SK-N-SH treated with all-trans-retinoic acid at 6 μM for 48 hours (cell line): ENCODE results near the gene RTN4RL1.

Experiments
- ATAC-seq: fragments of 200-7000 bp; cut with Tn5 transposase; 3 replicates; pipeline ENCODE4 v1.9.1; 2020; ENCODE audit warnings: mild to moderate bottlenecking, moderate library complexity
- BACH2 ChIP-seq: fragments of 250-450 bp; sonication (Bioruptor Pico); IDR thresholded peaks from 2 replicates; pipeline ENCODE4 v1.9.0; 2021; ENCODE audit warnings: mild to moderate bottlenecking, borderline replicate concordance
- CREB5 ChIP-seq: fragments of 250-450 bp; sonication (Bioruptor Pico); IDR thresholded peaks from 2 replicates; pipeline ENCODE4 v1.5.1; 2020; ENCODE audit warnings: low read depth, mild to moderate bottlenecking, moderate library complexity
- CSRNP3 ChIP-seq: fragments of 250-450 bp; sonication (Bioruptor Pico); IDR thresholded peaks from 2 replicates; pipeline ENCODE4 v1.5.1; 2021; ENCODE audit warnings: mild to moderate bottlenecking, moderate library complexity
- ESRRG ChIP-seq: fragments of 250-450 bp; sonication (Bioruptor Pico); IDR thresholded peaks from 2 replicates; pipeline ENCODE4 v1.6.1; 2021; ENCODE audit warnings: mild to moderate bottlenecking
- GLIS3 ChIP-seq: fragments of 250-450 bp; sonication (Bioruptor Pico); IDR thresholded peaks from 2 replicates; pipeline ENCODE4 v1.5.0; 2020; ENCODE audit warnings: mild to moderate bottlenecking, moderate library complexity
- ISL1 ChIP-seq: fragments of 250-450 bp; sonication (Bioruptor Pico); IDR thresholded peaks from 2 replicates; pipeline ENCODE4 v2.1.2; 2022; ENCODE audit warnings: mild to moderate bottlenecking, moderate library complexity
- OSR1 ChIP-seq: fragments of 250-450 bp; sonication (Bioruptor Pico); IDR thresholded peaks from 2 replicates; pipeline ENCODE4 v1.8.0; 2022; ENCODE audit warnings: moderate library complexity, mild to moderate bottlenecking, inconsistent platforms
- PPARA ChIP-seq: fragments of 250-450 bp; sonication (Bioruptor Pico); IDR thresholded peaks from 2 replicates; pipeline ENCODE4 v1.5.0; 2020; ENCODE audit warnings: mild to moderate bottlenecking, borderline replicate concordance
- RARB ChIP-seq: fragments of 250-450 bp; sonication (Bioruptor Pico); IDR thresholded peaks from 2 replicates; pipeline ENCODE4 v1.8.0; 2021; ENCODE audit warnings: mild to moderate bottlenecking, moderate library complexity
- SNAI2 ChIP-seq: fragments of 250-450 bp; sonication (Bioruptor Pico); IDR thresholded peaks from 2 replicates; pipeline ENCODE4 v1.5.0; 2020; ENCODE audit warnings: mild to moderate bottlenecking, moderate library complexity
- TCF4 ChIP-seq: fragments of 250-450 bp; sonication (Bioruptor Pico); IDR thresholded peaks from 2 replicates; pipeline ENCODE4 v1.8.0; 2021; ENCODE audit warnings: mild to moderate bottlenecking, moderate library complexity, borderline replicate concordance
- TSHZ2 ChIP-seq: fragments of 250-450 bp; sonication (Bioruptor Pico); IDR thresholded peaks from 2 replicates; pipeline ENCODE4 v1.5.0; 2020; ENCODE audit warnings: mild to moderate bottlenecking, moderate library complexity
- ZC3H10 ChIP-seq: fragments of 250-450 bp; sonication (Bioruptor Pico); IDR thresholded peaks from 2 replicates; pipeline ENCODE4 v1.5.1; 2021; ENCODE audit warnings: mild to moderate bottlenecking, moderate library complexity
- ZFP3 ChIP-seq: fragments of 250-450 bp; sonication (Bioruptor Pico); IDR thresholded peaks from 2 replicates; pipeline ENCODE4 v1.5.0; 2020; ENCODE audit warnings: mild to moderate bottlenecking, moderate library complexity
- ZFP30 ChIP-seq: fragments of 450-650 bp; formaldehyde crosslinking; IDR thresholded peaks from 2 replicates; pipeline ENCODE4 v1.5.0; 2022; ENCODE audit warnings: mild to moderate bottlenecking, moderate library complexity
- ZNF565 ChIP-seq: fragments of 450-650 bp; formaldehyde crosslinking; conservative IDR thresholded peaks from 2 replicates; pipeline ENCODE4 v1.5.0; 2020; ENCODE audit warnings: low read depth, mild to moderate bottlenecking, moderate library complexity
- ZNF70 ChIP-seq: fragments of 450-650 bp; formaldehyde crosslinking; IDR thresholded peaks from 2 replicates; pipeline ENCODE4 v1.5.0; 2020; ENCODE audit warnings: mild to moderate bottlenecking, moderate library complexity
- ZNF8 ChIP-seq: fragments of 450-650 bp; formaldehyde crosslinking; IDR thresholded peaks from 2 replicates; pipeline ENCODE4 v1.5.0; 2020; ENCODE audit warnings: mild to moderate bottlenecking, moderate library complexity
- TF ChIP-seq, protein P1 (sequence below): fragments of 250-450 bp; sonication (Bioruptor Pico); IDR thresholded peaks from 2 replicates; pipeline ENCODE4 v1.8.0; 2020; ENCODE audit warnings: mild to moderate bottlenecking, moderate library complexity, borderline replicate concordance
- TF ChIP-seq, protein P2 (sequence below): fragments of 250-450 bp; sonication (Bioruptor Pico); IDR thresholded peaks from 2 replicates; pipeline ENCODE4 v1.8.0; 2021; ENCODE audit warnings: low read depth, mild to moderate bottlenecking, moderate library complexity, borderline replicate concordance

The RTN4RL1 gene

DNA sequence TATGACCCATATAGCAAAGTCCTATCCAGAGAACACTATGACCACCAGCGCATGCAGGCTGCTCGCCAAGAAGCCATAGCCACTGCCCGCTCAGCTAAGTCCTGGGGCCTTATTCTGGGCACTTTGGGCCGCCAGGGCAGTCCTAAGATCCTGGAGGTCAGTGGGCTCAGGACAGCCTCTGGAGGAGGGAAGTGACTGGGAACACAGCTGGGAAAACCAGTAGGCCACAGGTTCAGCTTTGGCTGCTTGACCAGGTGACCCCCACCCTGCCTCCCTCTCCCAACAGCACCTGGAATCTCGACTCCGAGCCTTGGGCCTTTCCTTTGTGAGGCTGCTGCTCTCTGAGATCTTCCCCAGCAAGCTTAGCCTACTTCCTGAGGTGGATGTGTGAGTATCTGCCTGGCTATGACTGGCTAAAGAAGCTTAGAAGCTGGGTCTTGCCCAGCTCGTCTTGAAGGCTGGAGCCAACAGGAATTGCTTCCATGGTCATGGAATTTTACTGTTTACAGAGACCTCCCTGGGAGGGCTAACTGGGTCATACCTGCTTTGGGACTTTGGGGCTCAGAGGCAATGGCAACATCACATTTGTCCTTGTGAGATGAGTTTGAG, 15.2 kb upstream of the RTN4RL1 start:
- ATAC-seq, result no peak
- TF ChIP-seq TSHZ2 (CRISPR knock-in tag) (no peak), SNAI2 (CRISPR knock-in tag) (no peak), OSR1 (CRISPR knock-in tag) (no peak), RARB (CRISPR knock-in tag) (no peak), ZFP30 (CRISPR knock-in tag) (no peak), CREB5 (no peak)

DNA sequence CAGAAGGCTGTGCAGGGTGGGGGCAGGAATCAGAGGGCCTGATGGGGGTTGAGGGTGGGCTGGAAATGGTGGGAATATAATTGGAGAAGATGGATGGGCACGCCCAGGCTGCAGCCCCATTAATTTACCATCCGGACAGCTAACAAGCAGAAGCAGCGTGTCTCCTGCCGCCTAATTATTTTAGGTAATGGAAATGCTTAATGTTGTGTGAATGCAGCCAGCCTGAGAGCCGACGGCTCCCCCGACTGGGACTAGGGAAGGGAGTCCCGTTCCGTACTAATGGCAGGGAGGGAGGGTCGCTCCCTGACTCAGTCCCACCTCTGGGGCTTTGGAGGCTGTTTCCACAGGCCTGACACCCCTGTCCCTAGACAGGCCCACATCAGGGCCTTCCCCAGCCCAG, 12.0 kb upstream of the RTN4RL1 start:
- TF ChIP-seq CSRNP3 (CRISPR knock-in tag), result no peak
- TF ChIP-seq ISL1, result no peak
- TF ChIP-seq ZC3H10 (CRISPR knock-in tag), result no peak
- TF ChIP-seq TCF4 (CRISPR knock-in tag), result no peak
- TF ChIP-seq GLIS3 (CRISPR knock-in tag), result no peak
- TF ChIP-seq, protein P1, sequence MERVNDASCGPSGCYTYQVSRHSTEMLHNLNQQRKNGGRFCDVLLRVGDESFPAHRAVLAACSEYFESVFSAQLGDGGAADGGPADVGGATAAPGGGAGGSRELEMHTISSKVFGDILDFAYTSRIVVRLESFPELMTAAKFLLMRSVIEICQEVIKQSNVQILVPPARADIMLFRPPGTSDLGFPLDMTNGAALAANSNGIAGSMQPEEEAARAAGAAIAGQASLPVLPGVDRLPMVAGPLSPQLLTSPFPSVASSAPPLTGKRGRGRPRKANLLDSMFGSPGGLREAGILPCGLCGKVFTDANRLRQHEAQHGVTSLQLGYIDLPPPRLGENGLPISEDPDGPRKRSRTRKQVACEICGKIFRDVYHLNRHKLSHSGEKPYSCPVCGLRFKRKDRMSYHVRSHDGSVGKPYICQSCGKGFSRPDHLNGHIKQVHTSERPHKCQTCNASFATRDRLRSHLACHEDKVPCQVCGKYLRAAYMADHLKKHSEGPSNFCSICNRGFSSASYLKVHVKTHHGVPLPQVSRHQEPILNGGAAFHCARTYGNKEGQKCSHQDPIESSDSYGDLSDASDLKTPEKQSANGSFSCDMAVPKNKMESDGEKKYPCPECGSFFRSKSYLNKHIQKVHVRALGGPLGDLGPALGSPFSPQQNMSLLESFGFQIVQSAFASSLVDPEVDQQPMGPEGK, result no peak
- TF ChIP-seq ESRRG (CRISPR knock-in tag), result no peak
- TF ChIP-seq CREB5, result no peak
- TF ChIP-seq ZNF8 (CRISPR knock-in tag), result no peak
- TF ChIP-seq, protein P2, sequence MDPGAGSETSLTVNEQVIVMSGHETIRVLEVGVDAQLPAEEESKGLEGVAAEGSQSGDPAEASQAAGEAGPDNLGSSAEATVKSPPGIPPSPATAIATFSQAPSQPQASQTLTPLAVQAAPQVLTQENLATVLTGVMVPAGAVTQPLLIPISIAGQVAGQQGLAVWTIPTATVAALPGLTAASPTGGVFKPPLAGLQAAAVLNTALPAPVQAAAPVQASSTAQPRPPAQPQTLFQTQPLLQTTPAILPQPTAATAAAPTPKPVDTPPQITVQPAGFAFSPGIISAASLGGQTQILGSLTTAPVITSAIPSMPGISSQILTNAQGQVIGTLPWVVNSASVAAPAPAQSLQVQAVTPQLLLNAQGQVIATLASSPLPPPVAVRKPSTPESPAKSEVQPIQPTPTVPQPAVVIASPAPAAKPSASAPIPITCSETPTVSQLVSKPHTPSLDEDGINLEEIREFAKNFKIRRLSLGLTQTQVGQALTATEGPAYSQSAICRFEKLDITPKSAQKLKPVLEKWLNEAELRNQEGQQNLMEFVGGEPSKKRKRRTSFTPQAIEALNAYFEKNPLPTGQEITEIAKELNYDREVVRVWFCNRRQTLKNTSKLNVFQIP, result no peak
- TF ChIP-seq SNAI2 (CRISPR knock-in tag), result no peak
- no peak for TF ChIP-seq ZNF70 (CRISPR knock-in tag)
- no peak for TF ChIP-seq OSR1 (CRISPR knock-in tag)
- TF ChIP-seq ZNF565 (CRISPR knock-in tag), result no peak
- TF ChIP-seq ZFP3 (CRISPR knock-in tag), result no peak
- no peak for TF ChIP-seq BACH2 (CRISPR knock-in tag)
- no peak for TF ChIP-seq PPARA (CRISPR knock-in tag)
- TF ChIP-seq TSHZ2 (CRISPR knock-in tag), result no peak
- no peak for TF ChIP-seq RARB (CRISPR knock-in tag)
- no peak for ATAC-seq
